CD4-positive, alpha-beta T cell (primary cell): ENCODE measurements around the gene SDF2L1. TPM values are rescaled to one million over a fixed set of nuclear protein-coding genes. Genes with fewer than 3 reads are reported as not detected.

Experiments
- ATAC-seq: fragments of 200-7000 bp; cut with Tn5 transposase; one replicate; pipeline ENCODE4 v1.10.0; 2022; ENCODE audit warnings: mild to moderate bottlenecking; ENCODE audit not compliant: poor library complexity
- CTCF ChIA-PET: fragments of 350-600 bp; sonication (Branson Sonifier 250); formaldehyde crosslinking; loops from one replicate; lab custom pipeline; 2021; ENCODE audit warnings: antibody characterized with exemption, inconsistent platforms; lab: Charles Lee
- POLR2A ChIA-PET: fragments of 350-600 bp; sonication (Branson Sonifier 250); formaldehyde crosslinking; loops from one replicate; lab custom pipeline; 2021; ENCODE audit warnings: antibody characterized with exemption, inconsistent platforms; lab: Charles Lee
- DNase-seq, 14 experiments: peaks; one replicate each; pipeline ENCODE4 v3.0.0-alpha.2; 2013 to 2020; ENCODE audit warnings: mixed read lengths in 2 of 14
- H3K27ac ChIP-seq, 2 donors: one replicate each; pipeline versions ENCODE4 v1.5.1 to v1.7.0; 2013; ENCODE audit warnings: low read length in 2 of 2, low read depth in 1 of 2, mild to moderate bottlenecking in 1 of 2
- H3K27me3 ChIP-seq, 2 experiments: 1 replicate in 1 of 2; 2 replicates in 1 of 2; pipeline versions ENCODE4 v1.6.1 to v1.7.0; 2013; ENCODE audit warnings: low read length in 2 of 2, control low read depth in 1 of 2, mild to moderate bottlenecking in 1 of 2, moderate library complexity in 1 of 2; ENCODE audit not compliant: insufficient read depth in 2 of 2, control insufficient read depth in 1 of 2
- H3K36me3 ChIP-seq: one replicate; pipeline ENCODE4 v1.6.1; 2013; ENCODE audit warnings: low read length, control low read depth; ENCODE audit not compliant: insufficient read depth
- H3K4me1 ChIP-seq: one replicate; pipeline ENCODE4 v1.6.1; 2013; ENCODE audit warnings: low read length, control low read depth; ENCODE audit not compliant: insufficient read depth
- H3K4me3 ChIP-seq: one replicate; pipeline ENCODE4 v1.5.1; 2013; ENCODE audit warnings: mild to moderate bottlenecking, low read length, moderate library complexity
- H3K9me3 ChIP-seq, 2 experiments: 1 replicate in 1 of 2; 2 replicates in 1 of 2; pipeline versions ENCODE4 v1.6.1 to v1.7.0; 2013; ENCODE audit warnings: low read length in 2 of 2, mild to moderate bottlenecking in 2 of 2, control low read depth in 1 of 2, moderate library complexity in 1 of 2; ENCODE audit not compliant: control insufficient read depth in 1 of 2, insufficient read depth in 1 of 2
- H3K27ac Mint-ChIP-seq: one replicate; pipeline ENCODE4 v1.8.0; 2020; ENCODE audit warnings: mixed read lengths
- H3K27me3 Mint-ChIP-seq: one replicate; pipeline ENCODE4 v1.8.0; 2021; ENCODE audit warnings: mixed read lengths
- H3K36me3 Mint-ChIP-seq: one replicate; pipeline ENCODE4 v1.8.0; 2021; ENCODE audit warnings: low read depth, mixed read lengths
- H3K4me1 Mint-ChIP-seq: one replicate; pipeline ENCODE4 v1.8.0; 2021; ENCODE audit warnings: low read depth, mixed read lengths
- H3K4me3 Mint-ChIP-seq: one replicate; pipeline ENCODE4 v1.8.0; 2020; ENCODE audit warnings: mild to moderate bottlenecking, mixed read lengths
- H3K9me3 Mint-ChIP-seq: one replicate; pipeline ENCODE4 v1.8.0; 2020; ENCODE audit warnings: mixed read lengths
- intact Hi-C, 2 experiments: fragments of 100-400 bp; cut with DNase I in 1 of 2; cut with micrococcal nuclease in 1 of 2; formaldehyde crosslinking; loops; one replicate each; pipeline versions ENCODE4 v1.15.1 to v1.9.0; 2023 to 2025; cut with DNase I, micrococcal nuclease
- total RNA-seq, 174 experiments: library from RNA in 2 of 174; stranded (reverse) in 2 of 174; gene quantifications; one replicate each; pipeline ENCODE4 v1.2.3 and lab custom pipeline; 2021 to 2026
- TF ChIP-seq, protein P1 (sequence below): fragments of 200-600 bp; IDR thresholded peaks from one replicate; pipeline ENCODE4 v1.8.0; 2022; ENCODE audit warnings: antibody characterized with exemption, mild to moderate bottlenecking

Gene SDF2L1
- total RNA-seq, 2 experiments from 2014 or later = 20.0 to 21.2 TPM

DNA sequence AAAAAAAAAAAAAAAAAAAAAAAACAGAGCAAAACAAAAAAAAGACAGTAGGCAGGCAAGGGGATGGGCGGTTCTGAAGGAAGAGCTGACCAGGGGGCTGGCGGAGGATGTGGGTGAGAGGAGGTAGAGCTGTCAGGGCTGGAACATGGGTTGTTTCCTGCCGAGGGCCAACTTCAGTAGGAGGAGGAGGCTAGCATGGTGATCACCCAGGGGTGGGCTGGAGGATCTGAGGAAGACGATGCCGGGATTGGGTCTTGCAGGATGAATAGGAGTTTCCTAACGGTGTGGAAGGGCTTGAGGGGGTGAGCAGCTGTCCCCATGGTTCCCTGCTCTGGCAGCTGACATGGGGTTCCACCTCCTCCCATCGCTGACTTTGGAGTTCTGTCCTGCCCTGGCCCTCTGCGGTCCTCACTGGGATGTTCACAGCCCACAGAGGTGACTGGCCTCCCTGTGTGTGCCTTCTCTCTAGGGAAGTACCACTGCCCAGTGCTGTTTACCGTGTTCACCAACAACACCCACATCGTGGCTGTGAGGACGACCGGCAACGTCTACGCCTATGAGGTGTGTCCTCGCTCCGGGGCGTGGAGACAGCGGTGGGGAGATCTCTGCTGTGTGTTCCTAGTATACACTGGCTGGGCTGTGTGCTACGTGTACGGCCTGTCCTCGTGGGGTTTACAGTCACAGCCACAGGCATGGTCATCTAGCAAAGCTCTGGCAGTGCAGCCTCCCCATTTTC is 38.9 kb downstream of the SDF2L1 start:
- Histone ChIP-seq H3K4me3 (no peak overlapping the region), H3K4me1 (no peaks in the 10 kb centered on the region), H3K27me3 (no peaks in the 10 kb centered on the region), H3K36me3 (peaks cover 53% of the 10 kb centered on the region), H3K9me3 (no peaks in the 10 kb centered on the region), H3K27ac (no peak overlapping the region)
- Mint-ChIP-seq H3K9me3 (no peaks in the 10 kb centered on the region), H3K27ac (no peak overlapping the region), H3K27me3 (no peaks in the 10 kb centered on the region), H3K4me3 (no peak overlapping the region), H3K4me1 (no peaks in the 10 kb centered on the region), H3K36me3 (peaks cover 62% of the 10 kb centered on the region)
- ChIA-PET CTCF (no interaction called here), POLR2A (no interaction called here)
- intact Hi-C loops = no loop called here
- no peak for DNase-seq
- TF ChIP-seq, protein P1, sequence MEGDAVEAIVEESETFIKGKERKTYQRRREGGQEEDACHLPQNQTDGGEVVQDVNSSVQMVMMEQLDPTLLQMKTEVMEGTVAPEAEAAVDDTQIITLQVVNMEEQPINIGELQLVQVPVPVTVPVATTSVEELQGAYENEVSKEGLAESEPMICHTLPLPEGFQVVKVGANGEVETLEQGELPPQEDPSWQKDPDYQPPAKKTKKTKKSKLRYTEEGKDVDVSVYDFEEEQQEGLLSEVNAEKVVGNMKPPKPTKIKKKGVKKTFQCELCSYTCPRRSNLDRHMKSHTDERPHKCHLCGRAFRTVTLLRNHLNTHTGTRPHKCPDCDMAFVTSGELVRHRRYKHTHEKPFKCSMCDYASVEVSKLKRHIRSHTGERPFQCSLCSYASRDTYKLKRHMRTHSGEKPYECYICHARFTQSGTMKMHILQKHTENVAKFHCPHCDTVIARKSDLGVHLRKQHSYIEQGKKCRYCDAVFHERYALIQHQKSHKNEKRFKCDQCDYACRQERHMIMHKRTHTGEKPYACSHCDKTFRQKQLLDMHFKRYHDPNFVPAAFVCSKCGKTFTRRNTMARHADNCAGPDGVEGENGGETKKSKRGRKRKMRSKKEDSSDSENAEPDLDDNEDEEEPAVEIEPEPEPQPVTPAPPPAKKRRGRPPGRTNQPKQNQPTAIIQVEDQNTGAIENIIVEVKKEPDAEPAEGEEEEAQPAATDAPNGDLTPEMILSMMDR = no peak
- ATAC-seq = no peak

DNA sequence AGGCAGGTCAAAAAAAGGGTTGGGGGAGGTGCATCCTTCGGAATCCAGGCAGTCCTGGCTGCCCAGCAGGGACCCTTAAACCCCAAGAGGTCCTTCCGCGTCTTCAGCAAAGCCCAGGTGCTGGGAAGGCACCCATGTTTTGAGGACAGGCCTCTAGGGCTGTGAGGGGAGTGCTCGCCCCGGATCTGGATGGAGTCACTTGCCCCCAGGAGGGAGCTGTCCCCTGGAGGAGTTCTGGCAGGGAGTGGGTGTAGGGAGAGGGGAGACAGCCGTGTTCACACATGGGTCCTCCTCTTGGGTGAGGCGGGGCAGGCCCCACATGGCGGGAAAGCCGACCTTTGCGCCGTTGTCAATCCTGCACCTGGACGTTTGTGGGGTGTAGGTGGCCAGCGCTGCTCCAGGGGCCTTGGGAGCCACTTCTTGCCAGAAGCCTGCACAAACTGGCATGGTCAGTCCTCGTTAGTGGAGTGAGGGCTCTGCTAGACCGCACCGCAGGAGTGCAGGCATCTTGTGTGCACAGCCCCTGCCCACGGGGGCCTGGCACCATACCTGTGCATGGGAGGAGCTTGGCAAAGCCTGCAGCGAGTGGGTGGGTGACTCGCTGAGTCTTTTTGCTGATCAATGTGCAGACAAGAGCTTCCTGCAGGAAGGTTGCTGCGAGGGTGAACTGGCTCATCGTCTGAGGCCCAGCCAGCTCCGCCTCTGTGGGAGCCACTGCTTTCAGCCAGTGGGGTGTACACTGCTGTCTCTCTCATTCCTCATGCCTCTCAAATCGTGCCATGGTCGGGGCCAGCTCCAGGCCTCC is 39.7 kb downstream of the SDF2L1 start:
- Mint-ChIP-seq H3K4me3 (no peak overlapping the region), H3K27me3 (no peaks in the 10 kb centered on the region), H3K36me3 (peaks cover 56% of the 10 kb centered on the region), H3K27ac (no peak overlapping the region), H3K4me1 (no peaks in the 10 kb centered on the region), H3K9me3 (no peaks in the 10 kb centered on the region)
- Histone ChIP-seq H3K4me1 (no peaks in the 10 kb centered on the region), H3K27ac (no peak overlapping the region), H3K9me3 (no peaks in the 10 kb centered on the region), H3K4me3 (no peak overlapping the region), H3K36me3 (peaks cover 60% of the 10 kb centered on the region), H3K27me3 (no peaks in the 10 kb centered on the region)
- ChIA-PET CTCF (no interaction called here), POLR2A (no interaction called here)
- intact Hi-C loops = no loop called here
- ATAC-seq (no peak), DNase-seq (no peak)
- TF ChIP-seq, protein P1 = no peak

DNA sequence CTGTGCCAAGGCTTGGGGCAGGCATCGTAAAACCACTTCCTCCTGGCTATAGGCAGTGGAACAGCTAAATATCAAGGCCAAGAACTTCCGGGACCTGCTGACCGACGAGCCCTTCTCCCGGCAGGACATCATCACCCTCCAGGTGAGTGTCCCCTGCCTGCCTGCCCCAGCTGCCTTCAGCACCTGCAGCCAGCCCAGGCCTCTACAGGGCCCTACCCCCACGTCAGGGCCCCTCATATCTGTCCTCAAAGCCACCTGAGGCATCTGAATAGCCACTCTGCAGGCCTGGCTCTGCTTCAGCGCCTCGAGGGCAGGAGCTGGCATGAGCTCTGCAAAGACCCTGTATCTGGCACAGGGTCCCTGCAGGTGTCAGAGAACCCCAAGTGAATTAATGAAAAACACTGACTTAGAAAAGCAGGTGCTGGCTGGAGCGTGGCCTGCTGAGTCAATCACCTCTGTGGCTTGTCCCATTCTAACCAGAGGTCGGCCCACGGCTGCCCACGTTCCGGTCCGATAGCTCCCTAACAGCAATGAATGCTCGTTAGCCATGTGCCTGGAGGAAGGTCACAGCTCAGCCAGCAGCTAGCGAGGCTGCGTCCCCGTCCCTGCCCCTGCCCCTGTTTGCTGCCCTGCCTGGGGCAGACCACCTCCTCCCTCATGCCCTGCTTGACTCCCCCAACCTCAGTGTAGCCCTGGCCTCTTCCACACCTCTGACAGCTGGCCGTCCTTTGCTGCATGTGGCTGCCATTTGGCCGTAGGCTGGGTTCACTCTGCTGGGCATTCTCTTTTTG is 40.5 kb downstream of the SDF2L1 start:
- no peak for ATAC-seq
- Mint-ChIP-seq H3K27me3 (no peaks in the 10 kb centered on the region), H3K4me1 (no peaks in the 10 kb centered on the region), H3K4me3 (no peak overlapping the region), H3K27ac (no peak overlapping the region), H3K36me3 (peaks cover 57% of the 10 kb centered on the region), H3K9me3 (no peaks in the 10 kb centered on the region)
- TF ChIP-seq, protein P1 = no peak
- intact Hi-C loops = no loop called here
- Histone ChIP-seq H3K4me3 (no peak overlapping the region), H3K4me1 (no peaks in the 10 kb centered on the region), H3K27ac (no peak overlapping the region), H3K27me3 (no peaks in the 10 kb centered on the region), H3K9me3 (no peaks in the 10 kb centered on the region), H3K36me3 (peaks cover 67% of the 10 kb centered on the region)
- ChIA-PET CTCF (no interaction called here), POLR2A (no interaction called here)
- no peak for DNase-seq
